Neural cell (in vitro differentiated cells): ENCODE measurements around the gene CHST8. TPM values are rescaled to one million over a fixed set of nuclear protein-coding genes. Genes with fewer than 3 reads are reported as not detected.

Experiments
- H2AFZ ChIP-seq: fragments of 200-600, 300-800 bp; sonication (generic), shearing (Covaris generic); 2 replicates; pipeline ENCODE4 v1.6.0; 2014; ENCODE audit warnings: low read depth, mild to moderate bottlenecking, antibody characterized with exemption, low read length, moderate library complexity
- H3F3A ChIP-seq: fragments of 200-600 bp; shearing (Covaris generic); 2 replicates; pipeline ENCODE4 v1.6.1; 2016; ENCODE audit warnings: mild to moderate bottlenecking, moderate library complexity, mixed read lengths, antibody characterized with exemption, low read length; ENCODE audit not compliant: insufficient read depth, poor library complexity, severe bottlenecking
- H3K27ac ChIP-seq: fragments of 200-600, 300-800 bp; sonication (generic), shearing (Covaris generic); 2 replicates; pipeline ENCODE4 v1.5.1; 2014; ENCODE audit warnings: mild to moderate bottlenecking, low read length, moderate library complexity
- H3K27me3 ChIP-seq: fragments of 300-800, 200-600 bp; sonication (generic), shearing (Covaris generic); 2 replicates; pipeline ENCODE4 v1.6.0; 2014; ENCODE audit warnings: mild to moderate bottlenecking, low read depth, low read length, moderate library complexity; ENCODE audit not compliant: insufficient read depth
- H3K36me3 ChIP-seq: fragments of 300-800, 200-600 bp; sonication (generic), shearing (Covaris generic); 2 replicates; pipeline ENCODE4 v1.5.1; 2014; ENCODE audit warnings: mild to moderate bottlenecking, antibody characterized with exemption, low read length, moderate library complexity; ENCODE audit not compliant: insufficient read depth
- H3K4me2 ChIP-seq: fragments of 300-800, 200-600 bp; sonication (generic), shearing (Covaris generic); 2 replicates; pipeline ENCODE4 v1.6.0; 2014; ENCODE audit warnings: mild to moderate bottlenecking, low read length
- H3K4me3 ChIP-seq: fragments of 300-800, 200-600 bp; sonication (generic), shearing (Covaris generic); 2 replicates; pipeline ENCODE4 v1.5.1; 2014; ENCODE audit warnings: mild to moderate bottlenecking, low read length, moderate library complexity
- H3K79me2 ChIP-seq: fragments of 200-600 bp; shearing (Covaris generic); replicated peaks from 2 replicates; pipeline ENCODE4 v1.6.0; 2014; ENCODE audit warnings: mild to moderate bottlenecking, low read length, moderate library complexity; ENCODE audit not compliant: insufficient read depth
- H3K9ac ChIP-seq: fragments of 300-800, 200-600 bp; sonication (generic), shearing (Covaris generic); 2 replicates; pipeline ENCODE4 v1.6.1; 2016; ENCODE audit warnings: mild to moderate bottlenecking, low read length, mixed read lengths
- H3K9me2 ChIP-seq: fragments of 200-600 bp; shearing (Covaris generic); 2 replicates; pipeline ENCODE4 v1.6.1; 2016; ENCODE audit warnings: mild to moderate bottlenecking, low read length, mixed read lengths; ENCODE audit not compliant: insufficient read depth
- H3K9me3 ChIP-seq: fragments of 200-600, 300-800 bp; sonication (generic), shearing (Covaris generic); 2 replicates; pipeline ENCODE4 v1.6.1; 2016; ENCODE audit warnings: mild to moderate bottlenecking, mixed run types, low read length, moderate library complexity, mixed read lengths
- H4K20me1 ChIP-seq: fragments of 200-600 bp; shearing (Covaris generic); 2 replicates; pipeline ENCODE4 v1.6.1; 2016; ENCODE audit warnings: mild to moderate bottlenecking, mixed run types; ENCODE audit not compliant: insufficient read depth
- CTCF ChIP-seq: fragments of 450-650 bp; IDR thresholded peaks from 2 replicates; pipeline ENCODE4 v1.5.1; 2014; ENCODE audit warnings: antibody characterized with exemption, mild to moderate bottlenecking, moderate library complexity; ENCODE audit not compliant: poor library complexity, severe bottlenecking
- EP300 ChIP-seq: fragments of 450-650 bp; conservative IDR thresholded peaks from 2 replicates; pipeline ENCODE4 v1.6.1; 2014; ENCODE audit warnings: antibody characterized with exemption, mild to moderate bottlenecking, moderate library complexity; ENCODE audit not compliant: poor library complexity, severe bottlenecking
- EZH2 ChIP-seq: fragments of 200-600, 300-800 bp; shearing (Covaris generic), sonication (generic); IDR thresholded peaks from 2 replicates; pipeline ENCODE4 v1.6.1; 2014; ENCODE audit warnings: antibody characterized with exemption, low read length, borderline replicate concordance, mild to moderate bottlenecking; ENCODE audit not compliant: insufficient read depth, poor library complexity, severe bottlenecking
- MXI1 ChIP-seq: fragments of 450-650 bp; conservative IDR thresholded peaks from 2 replicates; pipeline ENCODE4 v1.6.1; 2014; ENCODE audit warnings: antibody characterized with exemption, mild to moderate bottlenecking; ENCODE audit not compliant: poor library complexity, severe bottlenecking
- POLR2AphosphoS5 ChIP-seq: IDR thresholded peaks from 2 replicates; pipeline ENCODE4 v1.6.1; 2012
- RAD21 ChIP-seq: fragments of 450-650 bp; conservative IDR thresholded peaks from 2 replicates; pipeline ENCODE4 v1.6.1; 2014; ENCODE audit warnings: antibody characterized with exemption, mild to moderate bottlenecking, moderate library complexity
- REST ChIP-seq: IDR thresholded peaks from 2 replicates; pipeline ENCODE4 v1.6.1; 2012; ENCODE audit warnings: borderline replicate concordance
- SMC3 ChIP-seq: fragments of 450-650 bp; conservative IDR thresholded peaks from 2 replicates; pipeline ENCODE4 v1.6.1; 2014; ENCODE audit warnings: antibody characterized with exemption, mild to moderate bottlenecking, moderate library complexity; ENCODE audit not compliant: poor library complexity
- TAF1 ChIP-seq: IDR thresholded peaks from 2 replicates; pipeline ENCODE4 v1.6.1; 2012; ENCODE audit warnings: low read depth
- polyA plus RNA-seq: library from polyadenylated mRNA; depleted of rRNA; stranded (reverse); fragments of >200 nt; gene quantifications from 2 replicates; pipeline ENCODE4 v1.2.3, GENCODE V29; 2014

CHST8 gene
- polyA plus RNA-seq, 1 donor from 2014 or later: 7.1 TPM

DNA sequence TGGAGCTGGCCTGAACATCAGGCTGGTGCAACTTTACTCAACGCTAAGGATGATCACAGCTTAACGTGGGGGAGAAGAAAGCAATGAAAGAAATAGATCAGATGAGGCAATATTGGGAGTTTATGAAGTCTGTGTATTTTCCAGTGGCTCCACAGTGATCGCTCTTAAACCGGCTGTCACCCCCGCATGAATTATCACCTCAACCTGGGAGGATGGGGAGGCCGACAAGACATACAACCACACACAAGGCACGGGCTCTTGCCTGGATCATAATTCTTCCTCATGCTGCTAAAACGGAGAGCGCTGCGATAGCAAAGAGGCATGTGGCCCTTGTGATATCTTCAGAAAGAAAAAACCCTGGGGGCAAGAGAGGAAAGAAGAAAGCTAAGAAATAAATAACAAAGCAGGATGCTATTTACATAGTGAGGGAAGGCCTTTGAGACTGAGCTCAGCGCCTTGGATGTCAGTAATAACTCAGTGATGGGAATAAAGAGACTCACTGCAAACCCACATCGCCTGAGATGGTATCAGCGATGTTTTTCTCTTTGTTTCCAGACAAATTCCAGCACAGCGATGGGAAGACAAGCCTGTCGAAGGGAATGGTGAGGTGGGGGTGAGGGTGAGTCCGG is 19.1 kb upstream of the CHST8 start:
- Histone ChIP-seq H4K20me1 (no peaks in the 10 kb centered on the region), H3K9me3 (peaks cover 4% of the 10 kb centered on the region), H3K27ac (no peak overlapping the region), H2AFZ (no peak overlapping the region), H3K9me2 (no peaks in the 10 kb centered on the region), H3K4me2 (no peak overlapping the region), H3F3A (no peaks in the 10 kb centered on the region), H3K9ac (no peak overlapping the region), H3K79me2 (no peaks in the 10 kb centered on the region), H3K4me3 (no peak overlapping the region), H3K27me3 (no peaks in the 10 kb centered on the region), H3K36me3 (no peaks in the 10 kb centered on the region)
- TF ChIP-seq REST (no peak), TAF1 (no peak), SMC3 (no peak), EP300 (no peak), EZH2 (no peak), CTCF (no peak), RAD21 (no peak), POLR2AphosphoS5 (no peak), MXI1 (no peak)

DNA sequence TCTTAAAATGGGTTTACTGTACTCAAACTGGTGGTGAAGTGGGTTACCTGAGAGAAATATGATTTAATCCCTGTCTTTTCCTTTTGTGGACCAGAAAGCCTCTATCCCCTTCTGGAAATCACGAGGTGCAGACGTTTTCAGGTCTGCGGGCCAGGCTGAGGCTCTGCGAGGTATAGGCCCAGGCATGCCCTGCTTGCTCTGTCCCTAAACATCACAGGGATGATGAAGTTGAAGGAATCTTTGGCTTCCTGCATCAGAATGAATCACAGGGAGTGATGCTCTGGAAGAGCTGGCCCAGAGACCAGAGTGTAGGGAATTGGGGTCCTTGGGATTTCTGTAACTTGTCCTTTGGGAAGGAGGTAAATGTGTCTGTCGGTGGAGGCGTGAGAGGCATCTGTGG is 18.4 kb upstream of the CHST8 start:
- Histone ChIP-seq H4K20me1 (no peaks in the 10 kb centered on the region), H3K9me3 (peaks cover 4% of the 10 kb centered on the region), H3K79me2 (no peaks in the 10 kb centered on the region), H3K27ac (no peak overlapping the region), H3K9ac (no peak overlapping the region), H3K4me2 (no peak overlapping the region), H3K4me3 (no peak overlapping the region), H3K9me2 (no peaks in the 10 kb centered on the region), H3K36me3 (no peaks in the 10 kb centered on the region), H2AFZ (no peak overlapping the region), H3F3A (no peaks in the 10 kb centered on the region), H3K27me3 (no peaks in the 10 kb centered on the region)
- TF ChIP-seq CTCF: no peak
